ENCODE data around the gene PCMT1. TPM values are rescaled to one million over a fixed set of nuclear protein-coding genes. Genes with fewer than 3 reads are reported as not detected.

The PCMT1 gene
- total RNA-seq, 2 donors from 2014 or later, result 68.5 to 72.6 TPM

DNA sequence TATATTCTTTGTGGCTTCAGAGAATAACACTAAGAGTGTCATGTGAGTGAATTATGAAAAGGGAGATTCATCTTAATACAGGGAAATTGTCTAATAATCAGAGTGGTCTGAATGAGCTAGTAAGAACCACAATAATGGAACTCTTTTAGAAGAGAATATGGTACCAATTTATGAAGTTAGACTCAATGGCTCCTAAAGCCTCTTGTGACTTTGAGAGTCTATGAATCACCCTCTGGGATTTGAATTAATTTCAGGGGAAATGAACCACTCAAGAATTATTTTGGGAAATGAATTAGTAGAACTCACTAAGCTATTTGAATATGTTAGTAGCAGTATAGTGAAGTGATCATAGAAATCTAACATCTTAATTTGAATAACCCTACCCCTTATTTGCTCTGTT, 14.3 kb downstream of the PCMT1 start:
- H3K4me1 ChIP-seq (ENCODE audit: control insufficient read depth, insufficient read depth, low read length), result no peaks in the 10 kb centered on the region
- H3K36me3 ChIP-seq (ENCODE audit: control insufficient read depth, insufficient read depth, low read length), result peaks cover 42% of the 10 kb centered on the region
- H3K9me3 ChIP-seq (ENCODE audit: control insufficient read depth, low read length), result peaks cover 17% of the 10 kb centered on the region
- H3K4me3 ChIP-seq (ENCODE audit: low read length), result no peak overlapping the region
- Mint-ChIP-seq H3K27ac (no peak overlapping the region), H3K4me3 (no peak overlapping the region), H3K4me1 (no peaks in the 10 kb centered on the region), H3K36me3 (ENCODE audit: low read depth) (peaks cover 39% of the 10 kb centered on the region), H3K9me3 (peaks cover 12% of the 10 kb centered on the region), H3K27me3 (ENCODE audit: insufficient read depth) (no peaks in the 10 kb centered on the region)
- DNase-seq, result no peak
- H3K9ac ChIP-seq (ENCODE audit: extremely low read depth, low read length, poor library complexity, severe bottlenecking), result no peak overlapping the region
- no peak overlapping the region for H3K27ac ChIP-seq (ENCODE audit: low read depth, low read length)
- TF ChIP-seq, protein P1, sequence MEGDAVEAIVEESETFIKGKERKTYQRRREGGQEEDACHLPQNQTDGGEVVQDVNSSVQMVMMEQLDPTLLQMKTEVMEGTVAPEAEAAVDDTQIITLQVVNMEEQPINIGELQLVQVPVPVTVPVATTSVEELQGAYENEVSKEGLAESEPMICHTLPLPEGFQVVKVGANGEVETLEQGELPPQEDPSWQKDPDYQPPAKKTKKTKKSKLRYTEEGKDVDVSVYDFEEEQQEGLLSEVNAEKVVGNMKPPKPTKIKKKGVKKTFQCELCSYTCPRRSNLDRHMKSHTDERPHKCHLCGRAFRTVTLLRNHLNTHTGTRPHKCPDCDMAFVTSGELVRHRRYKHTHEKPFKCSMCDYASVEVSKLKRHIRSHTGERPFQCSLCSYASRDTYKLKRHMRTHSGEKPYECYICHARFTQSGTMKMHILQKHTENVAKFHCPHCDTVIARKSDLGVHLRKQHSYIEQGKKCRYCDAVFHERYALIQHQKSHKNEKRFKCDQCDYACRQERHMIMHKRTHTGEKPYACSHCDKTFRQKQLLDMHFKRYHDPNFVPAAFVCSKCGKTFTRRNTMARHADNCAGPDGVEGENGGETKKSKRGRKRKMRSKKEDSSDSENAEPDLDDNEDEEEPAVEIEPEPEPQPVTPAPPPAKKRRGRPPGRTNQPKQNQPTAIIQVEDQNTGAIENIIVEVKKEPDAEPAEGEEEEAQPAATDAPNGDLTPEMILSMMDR (conservative IDR thresholded peaks at IDR 0.05), result no peak
- no peaks in the 10 kb centered on the region for H3K27me3 ChIP-seq (ENCODE audit: control insufficient read depth, insufficient read depth, low read length, poor library complexity, severe bottlenecking)

DNA sequence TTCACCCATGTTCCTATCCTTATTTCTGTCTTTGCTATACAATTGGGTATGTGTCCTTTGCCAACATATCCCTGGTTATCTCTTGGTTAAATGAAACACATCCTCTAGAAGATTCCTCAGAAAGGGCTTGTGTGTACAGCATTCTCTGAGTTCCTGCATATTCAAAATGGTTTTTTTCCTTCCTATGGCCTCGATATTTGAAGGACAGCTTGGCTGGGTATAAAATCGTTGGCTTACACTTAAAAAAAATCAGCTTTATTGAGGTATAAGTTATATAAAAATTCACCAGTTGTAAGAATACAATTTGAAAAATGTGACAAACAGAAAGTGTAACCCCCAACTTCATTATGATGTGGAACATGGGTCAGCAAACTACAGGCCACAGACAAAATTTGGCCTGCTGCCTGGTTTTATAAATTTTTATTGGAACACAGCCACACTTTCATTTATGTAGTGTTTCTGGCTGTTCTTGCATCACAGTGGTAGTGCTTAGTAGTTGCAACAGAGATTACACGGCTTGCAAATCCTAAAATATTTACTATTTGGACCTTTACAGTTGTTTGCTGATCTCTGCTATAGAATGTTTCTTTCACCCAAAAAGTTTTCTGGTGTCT, 16.7 kb downstream of the PCMT1 start:
- TF ChIP-seq, protein P1 (conservative IDR thresholded peaks at IDR 0.05), result no peak
- Histone ChIP-seq H3K4me3 (ENCODE audit: low read length) (no peak overlapping the region), H3K4me1 (ENCODE audit: control insufficient read depth, insufficient read depth, low read length) (no peaks in the 10 kb centered on the region), H3K27ac (ENCODE audit: low read depth, low read length) (no peak overlapping the region), H3K9me3 (ENCODE audit: control insufficient read depth, low read length) (peaks cover 17% of the 10 kb centered on the region), H3K27me3 (ENCODE audit: control insufficient read depth, insufficient read depth, low read length, poor library complexity, severe bottlenecking) (no peaks in the 10 kb centered on the region), H3K9ac (ENCODE audit: extremely low read depth, low read length, poor library complexity, severe bottlenecking) (no peak overlapping the region), H3K36me3 (ENCODE audit: control insufficient read depth, insufficient read depth, low read length) (peaks cover 44% of the 10 kb centered on the region)
- H3K9me3 Mint-ChIP-seq, result peaks cover 12% of the 10 kb centered on the region
- no peak for DNase-seq
- no peak overlapping the region for H3K27ac Mint-ChIP-seq
- H3K4me3 Mint-ChIP-seq, result no peak overlapping the region
- WGBS, 2 experiments (ENCODE audit: insufficient coverage in 1 of 2, insufficient read length in 1 of 2), result 92 to 100% methylated on average over 1 to 3 of the region's 3 CpGs
- no peaks in the 10 kb centered on the region for H3K27me3 Mint-ChIP-seq (ENCODE audit: insufficient read depth)
- H3K36me3 Mint-ChIP-seq (ENCODE audit: low read depth), result peaks cover 35% of the 10 kb centered on the region
- no peaks in the 10 kb centered on the region for H3K4me1 Mint-ChIP-seq

DNA sequence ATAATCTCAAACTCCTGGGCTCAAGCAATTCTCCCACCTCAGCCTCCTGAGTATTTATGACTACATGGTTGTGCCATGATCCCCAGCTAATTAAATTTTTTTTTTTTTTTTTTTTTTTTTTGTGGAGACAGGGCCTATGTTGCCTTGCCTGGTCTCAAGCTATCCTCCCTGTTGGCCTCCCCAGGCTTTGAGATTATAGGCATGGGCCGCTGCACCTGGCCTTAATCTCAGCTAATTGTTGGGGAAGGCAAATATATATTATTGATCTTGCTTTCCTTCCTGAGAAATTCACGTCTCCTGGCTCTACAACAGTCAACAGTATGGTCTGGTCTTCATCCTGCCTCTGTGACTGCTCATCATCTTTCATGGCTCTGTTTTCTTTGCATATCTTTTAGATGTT, 20.1 kb downstream of the PCMT1 start:
- H3K9me3 Mint-ChIP-seq, result peaks cover 6% of the 10 kb centered on the region
- Histone ChIP-seq H3K9me3 (ENCODE audit: control insufficient read depth, low read length) (peaks cover 10% of the 10 kb centered on the region), H3K4me3 (ENCODE audit: low read length) (no peak overlapping the region), H3K27ac (ENCODE audit: low read depth, low read length) (no peak overlapping the region), H3K9ac (ENCODE audit: extremely low read depth, low read length, poor library complexity, severe bottlenecking) (no peak overlapping the region), H3K4me1 (ENCODE audit: control insufficient read depth, insufficient read depth, low read length) (no peaks in the 10 kb centered on the region), H3K36me3 (ENCODE audit: control insufficient read depth, insufficient read depth, low read length) (peaks cover 61% of the 10 kb centered on the region), H3K27me3 (ENCODE audit: control insufficient read depth, insufficient read depth, low read length, poor library complexity, severe bottlenecking) (no peaks in the 10 kb centered on the region)
- TF ChIP-seq, protein P1 (conservative IDR thresholded peaks at IDR 0.05), result no peak
- 85 to 98% methylated on average over 2 of the region's 2 CpGs for WGBS, 2 experiments (ENCODE audit: insufficient coverage in 1 of 2, insufficient read length in 1 of 2)
- DNase-seq, result no peak
- no peak overlapping the region for H3K4me3 Mint-ChIP-seq
- no peaks in the 10 kb centered on the region for H3K4me1 Mint-ChIP-seq
- H3K36me3 Mint-ChIP-seq (ENCODE audit: low read depth), result peaks cover 48% of the 10 kb centered on the region
- H3K27me3 Mint-ChIP-seq (ENCODE audit: insufficient read depth), result no peaks in the 10 kb centered on the region
- H3K27ac Mint-ChIP-seq, result no peak overlapping the region

All from endodermal cell (in vitro differentiated cells).